HG03457 (cell line): ENCODE measurements around the gene COMMD3.
"Not testable (repeated sequence)": the region's sequence is repeated elsewhere in the genome, so short reads cannot be mapped to it uniquely, and the experiment has no call there.

Experiments
- ATAC-seq: cut with Tn5 transposase; IDR thresholded peaks from one replicate; pipeline ENCODE4 v1.9.1; 2021; ENCODE audit warnings: moderate number of reproducible peaks; ENCODE audit not compliant: unreplicated experiment

COMMD3 gene

GRCh38 chr10:22316286-22317075 lies at the start of gene COMMD3:
COMMD3 (plus strand) TSS chr10:22316388; CDS start chr10:22316418, 30 bp downstream.
- peak; percentile 62 for ATAC-seq

- ATAC-seq = no peak
Measured at GRCh38 chr10:22268503-22268902, 47.7 kb upstream of the COMMD3 start.

- no peak for ATAC-seq
Measured at GRCh38 chr10:22271786-22272185, 44.4 kb upstream of the COMMD3 start.

GRCh38 chr10:22278441-22278782 lies 37.8 kb upstream of the COMMD3 start:
- ATAC-seq = no peak

- no peak for ATAC-seq
Measured at GRCh38 chr10:22280078-22280477, 36.1 kb upstream of the COMMD3 start.

GRCh38 chr10:22285130-22285529 lies 31.1 kb upstream of the COMMD3 start:
- no peak for ATAC-seq

- ATAC-seq = no peak
Measured at GRCh38 chr10:22293747-22294404, 22.3 kb upstream of the COMMD3 start.

- no peak for ATAC-seq
Measured at GRCh38 chr10:22294694-22295093, 21.5 kb upstream of the COMMD3 start.

- no peak for ATAC-seq
Measured at GRCh38 chr10:22301193-22301592, 15.0 kb upstream of the COMMD3 start.

GRCh38 chr10:22303461-22303860 lies 12.7 kb upstream of the COMMD3 start:
- no peak for ATAC-seq

- no peak for ATAC-seq
Measured at GRCh38 chr10:22305721-22306120, 10.5 kb upstream of the COMMD3 start.

GRCh38 chr10:22308390-22308789 lies 7.8 kb upstream of the COMMD3 start:
- no peak for ATAC-seq

GRCh38 chr10:22309180-22310000 lies 6.8 kb upstream of the COMMD3 start:
- ATAC-seq = no peak

- ATAC-seq = not testable (repeated sequence)
Measured at GRCh38 chr10:22310012-22310411, 6.2 kb upstream of the COMMD3 start.

- no peak for ATAC-seq
Measured at GRCh38 chr10:22310928-22311327, 5.3 kb upstream of the COMMD3 start.

GRCh38 chr10:22314852-22315251 lies 1.3 kb upstream of the COMMD3 start:
- no peak for ATAC-seq

GRCh38 chr10:22315455-22316285 lies 518 bp upstream of the COMMD3 start:
- peak; percentile 18 for ATAC-seq

- ATAC-seq = peak; percentile 17
Measured at GRCh38 chr10:22317076-22317370, 835 bp downstream of the COMMD3 start.

GRCh38 chr10:22317771-22318565 lies 1.8 kb downstream of the COMMD3 start:
- ATAC-seq = no peak

GRCh38 chr10:22318772-22319171 lies 2.6 kb downstream of the COMMD3 start:
- ATAC-seq = no peak
